KOPT-K1 (cell line): ENCODE results near the gene PRDX6.

ENCODE experiments used
- H3K27ac ChIP-seq: fragments of 200-600 bp; sonication (generic); 2 replicates; pipeline ENCODE4 v1.5.1; 2016; ENCODE audit warnings: antibody characterized with exemption, mild to moderate bottlenecking, low read depth, low read length; ENCODE audit not compliant: poor library complexity, severe bottlenecking
- H3K36me3 ChIP-seq: fragments of 200-600 bp; sonication (generic); 2 replicates; pipeline ENCODE4 v1.5.1; 2017; ENCODE audit warnings: antibody characterized with exemption, mild to moderate bottlenecking, low read length, moderate library complexity; ENCODE audit not compliant: insufficient read depth
- H3K9me3 ChIP-seq: fragments of 200-600 bp; sonication (generic); 2 replicates; pipeline ENCODE4 v1.5.1; 2017; ENCODE audit warnings: antibody characterized with exemption, low read length, mild to moderate bottlenecking; ENCODE audit not compliant: insufficient read depth, poor library complexity, severe bottlenecking

PRDX6 gene

DNA sequence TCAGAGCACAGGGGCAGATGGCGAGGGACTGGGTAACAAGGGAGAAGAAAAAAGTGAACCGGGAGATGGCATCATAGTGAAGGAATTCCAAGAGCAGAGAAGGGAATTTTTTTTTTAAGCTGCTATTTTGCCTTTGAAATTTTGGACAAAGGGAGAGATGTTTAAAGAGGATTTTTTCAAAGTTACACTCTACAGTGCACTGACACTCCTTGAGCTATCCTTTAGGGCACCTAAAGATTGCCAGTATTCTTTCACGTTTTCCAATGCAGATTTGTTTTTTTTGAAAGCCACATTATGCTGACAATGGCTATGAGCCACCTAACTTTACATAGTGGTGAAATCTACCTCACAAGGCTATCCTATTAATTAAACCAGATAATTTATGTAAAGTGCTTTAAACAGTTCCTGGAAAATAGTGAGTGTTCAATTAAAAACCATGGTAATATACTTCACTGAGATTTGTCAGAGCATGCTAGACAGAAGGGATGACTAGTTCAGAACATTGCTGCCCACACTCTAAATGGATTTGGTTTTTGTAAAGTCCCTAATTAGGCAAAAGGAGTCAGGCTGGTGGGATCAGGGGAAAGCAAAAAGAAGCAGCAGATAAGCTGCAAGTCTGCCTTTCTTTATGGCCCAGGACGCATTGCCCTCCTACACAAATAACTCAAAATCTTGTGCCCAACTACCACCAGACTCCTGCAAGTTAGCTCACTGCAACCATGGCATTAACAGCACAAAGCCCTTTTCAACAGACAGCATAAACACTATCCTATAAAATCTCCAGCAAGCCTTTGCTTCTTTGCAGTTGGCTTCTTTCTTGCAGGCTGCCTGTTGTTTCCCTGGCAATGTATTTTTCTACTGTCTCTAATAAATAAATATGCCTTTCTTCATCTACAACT lies 53.9 kb downstream of the PRDX6 start:
- Histone ChIP-seq H3K9me3 (no peaks in the 10 kb centered on the region), H3K27ac (no peak overlapping the region), H3K36me3 (no peaks in the 10 kb centered on the region)

DNA sequence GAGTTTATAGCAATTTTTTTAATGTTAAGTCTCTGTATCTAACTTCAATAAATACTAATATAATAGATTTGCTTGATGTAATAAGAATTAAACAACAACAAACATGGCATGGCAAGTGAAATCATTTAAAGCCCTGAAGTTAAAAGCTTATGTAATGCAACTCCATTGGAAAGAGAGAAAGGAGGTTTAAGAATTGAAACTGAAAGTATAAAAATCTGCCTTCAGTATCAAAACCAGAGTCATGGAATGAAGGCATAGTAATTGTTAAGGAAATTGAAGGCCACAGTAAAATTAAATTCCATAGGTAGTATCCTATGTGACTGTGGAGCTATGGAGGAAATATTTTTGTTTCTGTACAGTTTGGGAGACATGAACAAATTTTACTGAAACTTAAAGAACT lies 55.1 kb downstream of the PRDX6 start:
- Histone ChIP-seq H3K9me3 (no peaks in the 10 kb centered on the region), H3K36me3 (no peaks in the 10 kb centered on the region), H3K27ac (peak overlapping the region; percentile 6)

- Histone ChIP-seq H3K36me3 (no peaks in the 10 kb centered on the region), H3K9me3 (peaks cover 5% of the 10 kb centered on the region), H3K27ac (no peak overlapping the region)
Observed at GRCh38 chr1:173536223-173536622, 59.1 kb downstream of the PRDX6 start.
